GM18505 (cell line): ENCODE results near the gene SCN8A.

Source experiments
- ATAC-seq: cut with Tn5 transposase; IDR thresholded peaks from one replicate; pipeline ENCODE4 v1.9.1; 2021; ENCODE audit not compliant: unreplicated experiment
- POLR2A ChIP-seq: IDR thresholded peaks from 4 replicates; pipeline ENCODE4 v1.6.1; 2011; ENCODE audit warnings: borderline replicate concordance; ENCODE audit not compliant: insufficient read depth, insufficient read length; ENCODE audit errors: extremely low read depth

Gene SCN8A

GRCh38 chr12:51838762-51839161 is 247.7 kb downstream of the SCN8A start:
- TF ChIP-seq POLR2A = no peak
- no peak for ATAC-seq

- no peak for TF ChIP-seq POLR2A
- no peak for ATAC-seq
These were observed 248.4 kb downstream of the SCN8A start for GRCh38 chr12:51839310-51839947.

GRCh38 chr12:51840966-51841365 is 249.9 kb downstream of the SCN8A start:
- no peak for ATAC-seq

GRCh38 chr12:51841727-51842126 is 250.7 kb downstream of the SCN8A start:
- no peak for TF ChIP-seq POLR2A
- ATAC-seq = no peak

More at GRCh38 chr12:51840966-51841365, 249.9 kb downstream of the SCN8A start:
- no peak for TF ChIP-seq POLR2A

- no peak for TF ChIP-seq POLR2A
- no peak for ATAC-seq
These were observed 253.8 kb downstream of the SCN8A start for GRCh38 chr12:51844854-51845253.

- ATAC-seq = no peak
- TF ChIP-seq POLR2A = no peak
These were observed 254.4 kb downstream of the SCN8A start for GRCh38 chr12:51845482-51845881.

- no peak for TF ChIP-seq POLR2A
- no peak for ATAC-seq
These were observed 255.2 kb downstream of the SCN8A start for GRCh38 chr12:51846271-51846691.

GRCh38 chr12:51846911-51847642 is 256.0 kb downstream of the SCN8A start:
- no peak for TF ChIP-seq POLR2A
- no peak for ATAC-seq

- no peak for ATAC-seq
- TF ChIP-seq POLR2A = no peak
These were observed 256.8 kb downstream of the SCN8A start for GRCh38 chr12:51847643-51848325.

GRCh38 chr12:51848326-51848727 is 257.3 kb downstream of the SCN8A start, which contains the start of gene FIGNL2:
Gene FIGNL2 (minus strand): TSS chr12:51848718. CDS start chr12:51822413, 26,305 bp downstream.
- TF ChIP-seq POLR2A = no peak

GRCh38 chr12:51848841-51849735 is 258.1 kb downstream of the SCN8A start:
- ATAC-seq = no peak
- no peak for TF ChIP-seq POLR2A

More at GRCh38 chr12:51848326-51848727, 257.3 kb downstream of the SCN8A start, which contains the start of gene FIGNL2:
- no peak for ATAC-seq

GRCh38 chr12:51850081-51850964 is 259.3 kb downstream of the SCN8A start:
- no peak for TF ChIP-seq POLR2A
- no peak for ATAC-seq

GRCh38 chr12:51850965-51851299 is 259.9 kb downstream of the SCN8A start:
- ATAC-seq = no peak
- no peak for TF ChIP-seq POLR2A
